GM21390 (cell line): Measurements from ENCODE around the gene TMEFF2.
"Not testable (repeated sequence)": the region's sequence is repeated elsewhere in the genome, so short reads cannot be mapped to it uniquely, and the experiment has no call there.

Experiments used
- ATAC-seq: cut with Tn5 transposase; IDR thresholded peaks from one replicate; pipeline ENCODE4 v1.9.1; 2021; ENCODE audit not compliant: unreplicated experiment

The TMEFF2 gene

GRCh38 chr2:191938779-191939178, 256.0 kb downstream of the TMEFF2 start:
- ATAC-seq, result no peak

GRCh38 chr2:191936882-191937405, 257.8 kb downstream of the TMEFF2 start:
- no peak for ATAC-seq

DNA sequence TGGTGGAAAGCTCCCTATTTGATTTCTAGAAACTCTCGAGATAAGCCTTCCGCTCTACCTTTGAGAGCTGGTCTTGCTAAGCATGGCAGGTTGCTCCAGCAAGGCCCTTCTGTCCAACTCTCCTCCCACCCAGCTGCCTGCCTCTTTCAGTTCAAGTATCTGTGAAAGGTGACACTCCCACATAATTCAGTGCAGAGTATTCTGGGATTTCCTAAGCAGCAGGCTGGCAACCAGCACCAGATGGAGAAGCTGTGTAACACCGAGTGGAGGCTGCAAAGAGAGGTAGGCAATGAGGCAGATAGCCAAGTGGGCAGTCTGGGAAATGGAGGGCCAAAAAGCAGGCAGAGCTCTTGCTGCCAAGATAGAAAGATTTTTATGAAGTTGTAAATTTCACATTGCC, 259.5 kb downstream of the TMEFF2 start:
- ATAC-seq, result no peak

GRCh38 chr2:191933307-191934105, 261.2 kb downstream of the TMEFF2 start:
- ATAC-seq, result peak; percentile 83

GRCh38 chr2:191932286-191932685, 262.4 kb downstream of the TMEFF2 start:
- ATAC-seq, result no peak

- peak; percentile 30 for ATAC-seq
These were observed 263.4 kb downstream of the TMEFF2 start for GRCh38 chr2:191931329-191931728.

- ATAC-seq, result no peak
These were observed 264.5 kb downstream of the TMEFF2 start for GRCh38 chr2:191930205-191930604.

- no peak for ATAC-seq
These were observed 265.4 kb downstream of the TMEFF2 start for GRCh38 chr2:191929288-191929687.

- no peak for ATAC-seq
These were observed 266.7 kb downstream of the TMEFF2 start for GRCh38 chr2:191927991-191928390.

DNA sequence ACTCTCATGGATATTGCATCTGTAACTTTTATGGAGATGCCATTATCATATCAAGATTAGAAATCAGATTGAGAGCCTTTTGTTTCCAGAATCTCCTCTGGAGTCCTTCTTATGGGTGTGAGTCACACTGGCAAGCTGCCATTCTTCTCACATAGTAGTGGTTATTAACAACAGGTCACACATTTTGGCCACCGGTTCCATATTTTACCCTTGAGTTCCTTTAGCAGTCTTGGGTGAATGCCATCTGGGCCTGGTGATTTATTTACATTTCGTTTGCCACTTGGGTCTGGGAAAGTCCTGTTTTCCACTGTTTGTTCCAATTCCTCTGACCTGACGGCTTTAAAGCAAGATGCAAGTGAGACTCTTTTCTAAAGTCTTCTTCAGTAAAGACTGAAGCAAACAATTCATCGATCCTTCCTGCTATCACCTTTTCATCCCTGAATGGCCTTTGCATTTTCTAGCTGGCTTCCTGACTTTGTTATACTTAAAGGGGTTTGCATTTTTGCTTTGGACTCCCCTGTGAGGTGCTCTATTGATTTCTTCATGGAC, 267.3 kb downstream of the TMEFF2 start:
- ATAC-seq, result no peak

- peak; percentile 29 for ATAC-seq
These were observed 268.1 kb downstream of the TMEFF2 start for GRCh38 chr2:191926671-191927070.

DNA sequence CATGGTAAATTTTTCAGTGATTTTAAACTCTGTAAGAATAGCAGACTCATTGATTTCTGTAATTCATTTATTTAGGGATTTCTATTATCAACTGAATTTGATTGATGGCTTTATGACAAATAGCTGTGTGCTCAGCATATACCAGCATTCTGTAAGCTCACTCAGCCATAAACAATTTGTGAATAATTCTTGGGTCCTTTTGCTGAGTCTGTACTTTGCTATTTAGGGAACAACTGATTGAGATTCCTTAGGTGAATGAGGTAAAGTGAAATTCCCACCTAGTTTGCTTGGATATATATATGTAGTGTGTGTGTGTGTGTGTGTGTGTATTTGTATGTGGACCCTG, 271.1 kb downstream of the TMEFF2 start:
- ATAC-seq, result no peak

DNA sequence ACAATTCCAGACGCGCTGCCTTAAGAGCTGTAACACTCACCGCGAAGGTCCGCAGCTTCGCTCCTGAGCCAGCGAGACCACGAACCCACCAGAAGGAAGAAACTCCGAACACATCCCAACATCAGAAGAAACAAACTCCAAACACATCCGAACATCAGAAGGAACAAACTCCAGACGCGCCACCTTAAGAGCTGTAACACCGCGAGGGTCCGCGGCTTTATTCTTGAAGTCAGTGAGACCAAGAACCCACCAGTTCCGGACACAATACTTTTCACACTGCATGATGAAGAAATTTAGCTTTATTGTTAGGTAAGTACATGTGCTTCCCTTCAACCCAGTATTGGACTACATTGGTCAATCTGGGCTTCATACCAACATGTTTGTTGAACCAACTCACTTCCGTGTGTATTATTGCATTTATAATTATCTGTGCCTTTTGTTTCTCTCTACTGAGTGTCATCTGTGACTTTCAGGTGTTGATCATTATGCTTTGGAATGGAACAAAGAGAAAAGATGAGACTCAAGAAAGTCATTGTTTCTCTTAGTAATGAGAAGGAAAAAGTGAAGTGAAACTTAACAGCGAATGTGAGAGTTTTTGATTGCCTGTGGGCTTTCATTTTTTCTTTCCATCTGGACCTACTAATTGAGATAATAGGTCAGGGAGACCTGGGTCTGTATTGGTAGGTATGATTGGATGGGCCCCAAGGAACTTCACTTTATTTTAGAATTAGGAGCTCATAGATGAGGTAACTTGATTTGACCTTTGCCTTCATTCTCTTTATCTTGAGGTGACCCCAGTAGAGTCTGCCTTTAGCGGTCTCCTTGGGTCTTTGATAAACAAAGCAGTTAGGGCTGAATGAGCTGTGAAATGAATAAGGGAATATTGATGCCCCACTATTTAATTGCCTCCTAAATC, 271.7 kb downstream of the TMEFF2 start:
- ATAC-seq, result peak; percentile 97

- ATAC-seq, result not testable (repeated sequence)
These were observed 273.1 kb downstream of the TMEFF2 start for GRCh38 chr2:191921650-191922049.

GRCh38 chr2:191920502-191920901, 274.2 kb downstream of the TMEFF2 start:
- ATAC-seq, result no peak

- no peak for ATAC-seq
These were observed 276.6 kb downstream of the TMEFF2 start for GRCh38 chr2:191917967-191918651.

DNA sequence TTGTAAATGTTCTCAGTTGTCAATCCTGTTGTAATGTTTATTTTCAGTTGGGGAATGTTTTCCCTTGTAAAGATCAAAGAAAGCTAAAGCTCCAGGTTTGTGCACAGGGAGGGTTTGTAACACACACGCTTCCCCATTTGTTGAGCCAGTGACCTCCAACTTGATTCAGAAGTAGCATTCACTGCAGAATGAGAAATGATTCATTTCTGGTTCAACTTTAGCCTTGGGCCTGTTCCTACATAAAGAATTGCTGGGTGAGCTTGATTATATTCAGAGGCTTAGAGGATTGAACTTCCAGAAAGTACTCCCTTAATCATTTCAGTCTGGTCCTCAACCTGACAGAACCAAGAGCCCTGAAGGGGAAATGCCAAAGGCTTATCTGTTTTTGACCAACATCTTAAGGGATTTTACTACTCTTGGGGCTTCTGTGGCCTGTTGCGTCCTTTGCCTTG, 277.3 kb downstream of the TMEFF2 start:
- ATAC-seq, result no peak

DNA sequence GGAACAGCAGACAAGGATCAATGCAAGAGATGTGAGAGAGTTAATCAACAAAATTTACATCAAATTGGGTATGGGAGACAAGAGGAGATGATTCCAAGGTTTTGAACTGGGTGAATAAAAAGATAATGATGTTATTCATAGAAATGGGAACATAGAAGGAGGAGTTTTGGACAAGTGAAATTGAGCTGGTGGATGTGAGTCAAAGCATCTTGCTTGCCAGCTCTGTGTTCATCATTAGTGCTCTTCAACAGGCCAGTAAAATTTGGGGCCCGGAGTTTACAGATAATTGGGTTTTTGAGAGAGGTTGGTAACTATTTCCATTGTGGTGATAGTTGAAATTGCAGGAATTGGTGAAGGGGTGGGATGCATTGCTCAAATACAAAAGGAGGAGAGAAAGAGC, 277.9 kb downstream of the TMEFF2 start:
- ATAC-seq, result no peak

GRCh38 chr2:191915750-191916149, 279.0 kb downstream of the TMEFF2 start:
- no peak for ATAC-seq

DNA sequence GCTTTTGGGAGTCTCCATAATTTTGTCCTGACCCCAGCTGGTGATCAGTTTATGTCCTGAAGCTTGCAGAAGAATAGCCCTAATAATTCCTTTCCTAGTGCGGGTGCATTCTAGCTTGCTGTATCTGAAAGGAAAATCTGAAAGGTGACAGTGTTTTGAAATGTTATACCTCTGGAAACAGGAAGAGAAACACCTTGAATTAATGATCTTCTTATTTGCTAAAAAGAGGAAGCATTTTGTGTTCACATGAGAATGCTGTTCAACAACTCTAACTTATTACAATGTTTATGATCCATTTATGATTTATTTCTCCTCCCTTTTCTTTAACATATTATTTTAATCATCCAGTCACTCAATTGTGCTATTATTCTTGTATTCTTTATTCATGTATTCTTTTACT, 280.9 kb downstream of the TMEFF2 start:
- no peak for ATAC-seq

GRCh38 chr2:191912764-191913163, 282.0 kb downstream of the TMEFF2 start:
- no peak for ATAC-seq
